ENCODE measurements around the gene BCAS3.

Gene BCAS3

GRCh38 chr17:61404663-61404912, 726.9 kb downstream of the BCAS3 start:
- H3K4me3 ChIP-seq (ENCODE audit: low read length) = no peak overlapping the region
- DNase-seq (ENCODE audit: low read depth) = no peak
- TF ChIP-seq CTCF (conservative IDR thresholded peaks at IDR 0.05; ENCODE audit: low read depth, low read length) = no peak

- DNase-seq (ENCODE audit: low read depth) = no peak
- H3K4me3 ChIP-seq (ENCODE audit: low read length) = no peak overlapping the region
- TF ChIP-seq CTCF (conservative IDR thresholded peaks at IDR 0.05; ENCODE audit: low read depth, low read length) = no peak
These were observed 727.4 kb downstream of the BCAS3 start for GRCh38 chr17:61404913-61405685.

GRCh38 chr17:61405686-61406536, 728.3 kb downstream of the BCAS3 start:
- no peak for TF ChIP-seq CTCF (conservative IDR thresholded peaks at IDR 0.05; ENCODE audit: low read depth, low read length)
- no peak overlapping the region for H3K4me3 ChIP-seq (ENCODE audit: low read length)
- no peak for DNase-seq (ENCODE audit: low read depth)

GRCh38 chr17:61406537-61406845, 728.8 kb downstream of the BCAS3 start:
- no peak overlapping the region for H3K4me3 ChIP-seq (ENCODE audit: low read length)
- no peak for TF ChIP-seq CTCF (conservative IDR thresholded peaks at IDR 0.05; ENCODE audit: low read depth, low read length)
- no peak for DNase-seq (ENCODE audit: low read depth)

- no peak for DNase-seq (ENCODE audit: low read depth)
- no peak overlapping the region for H3K4me3 ChIP-seq (ENCODE audit: low read length)
- no peak for TF ChIP-seq CTCF (conservative IDR thresholded peaks at IDR 0.05; ENCODE audit: low read depth, low read length)
These were observed 729.6 kb downstream of the BCAS3 start for GRCh38 chr17:61406971-61407911.

- no peak overlapping the region for H3K4me3 ChIP-seq (ENCODE audit: low read length)
- TF ChIP-seq CTCF (conservative IDR thresholded peaks at IDR 0.05; ENCODE audit: low read depth, low read length) = no peak
- DNase-seq (ENCODE audit: low read depth) = no peak
These were observed 730.7 kb downstream of the BCAS3 start for GRCh38 chr17:61408151-61409041.
